HG03439 (cell line): ENCODE measurements around the gene GGNBP2.

Experiments
- ATAC-seq: cut with Tn5 transposase; IDR thresholded peaks from one replicate; pipeline ENCODE4 v1.9.1; 2021; ENCODE audit warnings: mild to moderate bottlenecking, moderate library complexity; ENCODE audit not compliant: unreplicated experiment

Gene GGNBP2

GRCh38 chr17:36628576-36628975 lies 83.9 kb downstream of the GGNBP2 start:
- no peak for ATAC-seq

DNA sequence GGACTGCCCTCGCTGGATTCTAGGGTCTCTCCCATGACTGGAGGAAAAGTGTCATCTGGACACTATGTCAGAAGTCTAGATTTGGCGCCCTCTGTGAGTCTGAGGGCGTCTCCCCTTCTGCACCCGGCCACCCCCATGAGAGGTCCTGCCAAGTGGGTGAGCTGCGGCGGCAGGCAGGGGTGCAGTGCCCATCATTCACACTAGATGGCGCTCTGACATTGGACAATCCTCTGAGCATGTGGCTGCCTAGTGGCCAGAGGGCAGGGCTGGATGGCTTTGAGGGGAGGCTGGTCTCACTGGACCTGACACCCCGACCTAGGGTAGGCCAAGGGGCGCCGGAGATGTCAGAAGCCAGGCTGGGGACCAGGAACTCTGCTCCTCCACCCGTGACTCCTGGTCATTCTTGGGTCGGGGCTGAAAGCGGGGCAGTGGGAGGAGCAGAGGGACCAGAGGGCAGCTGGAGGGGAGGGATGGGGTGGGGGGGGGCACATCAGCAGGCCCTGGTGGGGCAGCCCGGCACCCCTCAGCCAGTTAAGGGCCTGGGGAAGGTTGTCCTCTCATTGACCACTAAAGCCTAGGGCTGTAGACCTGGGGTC lies 84.6 kb downstream of the GGNBP2 start:
- ATAC-seq, result peak; percentile 48

DNA sequence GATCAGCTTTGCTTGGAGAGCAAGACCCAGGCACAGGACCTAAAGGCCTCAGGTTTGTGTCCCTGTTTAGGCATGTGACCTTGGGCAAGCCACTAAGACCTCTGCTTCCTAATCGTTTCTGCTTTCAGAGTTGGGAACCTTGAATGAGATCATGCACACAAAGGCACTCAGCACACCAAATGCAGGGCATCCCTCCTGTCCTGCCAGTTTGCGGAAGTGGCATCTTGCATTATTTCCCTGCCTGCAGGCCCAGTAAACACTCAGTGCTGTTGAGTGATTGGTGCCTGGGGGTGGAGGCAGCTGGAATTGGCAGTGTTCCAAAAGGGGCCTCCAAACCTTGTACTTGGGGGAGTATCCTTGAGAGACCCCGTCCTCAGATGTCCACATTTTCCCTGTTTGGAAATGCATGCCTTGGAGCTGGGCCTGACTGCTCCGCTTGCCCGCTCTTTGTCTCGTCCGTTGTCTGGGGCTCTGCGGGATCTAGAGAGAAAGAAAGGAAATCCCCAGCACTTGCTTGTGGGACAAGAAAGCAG lies 85.3 kb downstream of the GGNBP2 start:
- no peak for ATAC-seq

DNA sequence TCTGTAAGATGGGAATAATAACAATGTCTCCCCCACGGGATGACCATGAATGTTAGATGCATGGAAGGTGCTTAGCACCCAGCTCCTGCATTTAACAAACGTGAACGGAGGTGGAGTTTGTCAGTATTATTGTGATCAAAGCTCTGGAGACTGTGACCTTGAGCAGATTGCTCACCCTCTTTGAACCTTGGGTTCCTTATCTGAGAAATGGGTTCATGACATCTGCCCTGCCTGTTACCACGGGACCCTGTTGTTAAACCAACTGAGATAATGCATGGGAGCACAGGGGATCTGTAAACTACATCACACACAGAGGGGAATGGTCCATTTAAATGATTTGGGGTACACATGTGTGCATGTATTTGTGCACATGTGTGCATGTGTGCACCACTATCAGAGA lies 86.3 kb downstream of the GGNBP2 start:
- no peak for ATAC-seq

DNA sequence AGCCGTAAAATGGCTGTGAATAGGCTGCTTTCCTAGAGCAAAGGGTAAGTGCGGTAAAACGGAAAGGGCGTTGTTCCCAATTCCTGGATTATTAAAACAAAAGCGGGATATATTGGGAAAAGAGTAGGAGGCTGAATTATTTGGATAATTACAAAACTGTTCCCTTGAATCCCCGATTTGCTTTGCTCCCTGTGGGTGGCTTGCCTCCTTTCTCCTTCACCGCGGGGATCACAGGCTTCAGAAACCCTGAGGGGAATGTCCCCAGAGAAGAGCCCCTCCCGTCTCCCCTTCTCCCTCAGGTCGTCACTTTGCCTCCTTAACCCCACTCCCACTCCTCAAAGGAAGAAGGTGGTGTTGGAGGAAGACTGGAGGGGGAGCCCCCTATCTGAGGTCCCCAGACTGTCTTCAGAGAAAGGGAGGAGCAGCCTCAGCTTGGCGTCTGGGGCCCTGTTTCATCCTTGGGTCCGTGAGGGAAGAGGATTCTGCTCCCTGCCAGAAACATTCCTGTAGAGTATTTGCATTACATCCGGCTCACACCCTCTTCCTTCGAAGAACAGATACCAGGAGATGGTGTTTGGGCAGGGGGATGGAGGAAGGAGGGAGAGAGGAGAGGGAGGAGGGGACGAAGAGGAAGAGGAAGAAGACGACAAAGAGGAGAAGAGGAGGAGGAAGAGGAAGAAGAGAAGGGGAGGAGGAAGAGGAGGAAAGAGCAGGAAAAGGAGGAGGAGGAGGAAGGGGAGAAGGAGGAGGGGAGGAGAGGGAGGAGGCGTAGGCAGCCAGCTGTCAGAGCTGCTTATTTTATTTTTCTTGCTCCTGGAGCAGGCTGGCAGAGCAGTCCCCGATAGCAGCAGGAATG lies 88.4 kb downstream of the GGNBP2 start:
- no peak for ATAC-seq
